Activated CD4-positive, alpha-beta memory T cell treated with anti-CD3 and anti-CD28 coated beads, Interleukin-2, amount 10 ng/mL, durations not matched to agents 7 days and 5 days (primary cell): Measurements from ENCODE around the gene BZW2. TPM values are rescaled to one million over a fixed set of nuclear protein-coding genes. Genes with fewer than 3 reads are reported as not detected.
A peak's percentile ranks its signal among the peaks of the same experiment; 100 is the strongest.
"Not testable (repeated sequence)": the region's sequence is repeated elsewhere in the genome, so short reads cannot be mapped to it uniquely, and the experiment has no call there.

Experiments
- CTCF ChIA-PET: fragments of 350-600 bp; sonication (Branson Sonifier 250); formaldehyde crosslinking; loops from one replicate; lab custom pipeline; 2021; ENCODE audit warnings: antibody characterized with exemption, inconsistent platforms; lab: Charles Lee
- POLR2A ChIA-PET: fragments of 350-600 bp; sonication (Branson Sonifier 250); formaldehyde crosslinking; loops from one replicate; lab custom pipeline; 2021; ENCODE audit warnings: antibody characterized with exemption; lab: Charles Lee
- DNase-seq: peaks from one replicate; pipeline ENCODE4 v3.0.0-alpha.2; 2020
- H3K27ac Mint-ChIP-seq: one replicate; pipeline ENCODE4 v1.8.0; 2021; ENCODE audit warnings: mild to moderate bottlenecking, mixed read lengths
- H3K27me3 Mint-ChIP-seq: one replicate; pipeline ENCODE4 v1.8.0; 2021; ENCODE audit warnings: mixed read lengths
- H3K36me3 Mint-ChIP-seq: one replicate; pipeline ENCODE4 v1.8.0; 2021; ENCODE audit warnings: low read depth, mixed read lengths
- H3K4me1 Mint-ChIP-seq: one replicate; pipeline ENCODE4 v1.8.0; 2021; ENCODE audit warnings: mixed read lengths
- H3K4me3 Mint-ChIP-seq: one replicate; pipeline ENCODE4 v1.8.0; 2021; ENCODE audit warnings: mild to moderate bottlenecking, mixed read lengths
- H3K9me3 Mint-ChIP-seq: one replicate; pipeline ENCODE4 v1.8.0; 2021; ENCODE audit warnings: mixed read lengths
- total RNA-seq, 2 experiments: library from RNA; stranded (reverse); gene quantifications; one replicate each; pipeline ENCODE4 v1.2.3, GENCODE V29; 2021

Gene BZW2
- total RNA-seq, 2 experiments from 2014 or later = 33.4 to 33.6 TPM

- no peak overlapping the region for H3K27ac Mint-ChIP-seq
- ChIA-PET POLR2A (interaction anchor here (0.7 to 1.5 kb wide), 2 partner anchors 23 to 247 kb away, joined by 3 to 4 read pairs; partner anchors contain the start of genes ANKMY2, BZW2 and CRPPA), CTCF (interaction anchor here (1.0 kb wide), 1 partner anchor 104 kb away, joined by 4 read pairs; no protein-coding TSS in a partner anchor)
- no peaks in the 10 kb centered on the region for H3K27me3 Mint-ChIP-seq
- no peak for DNase-seq
- H3K4me1 Mint-ChIP-seq = peaks cover 2% of the 10 kb centered on the region
- H3K4me3 Mint-ChIP-seq = no peak overlapping the region
- peaks cover 49% of the 10 kb centered on the region for H3K36me3 Mint-ChIP-seq
- H3K9me3 Mint-ChIP-seq = no peaks in the 10 kb centered on the region
Observed at GRCh38 chr7:16668049-16668858, 22.3 kb downstream of the BZW2 start.

GRCh38 chr7:16668978-16669377 lies 23.0 kb downstream of the BZW2 start:
- Mint-ChIP-seq H3K4me3 (no peak overlapping the region), H3K36me3 (peaks cover 49% of the 10 kb centered on the region), H3K27ac (no peak overlapping the region), H3K27me3 (no peaks in the 10 kb centered on the region), H3K9me3 (no peaks in the 10 kb centered on the region), H3K4me1 (peaks cover 2% of the 10 kb centered on the region)
- POLR2A ChIA-PET = interaction anchor here (1.5 kb wide), 1 partner anchor 24 kb away, joined by 4 read pairs; the partner anchor contains the start of genes ANKMY2 and BZW2
- CTCF ChIA-PET = interaction anchor here (1.0 kb wide), 1 partner anchor 104 kb away, joined by 4 read pairs; no protein-coding TSS in a partner anchor
- DNase-seq = no peak

GRCh38 chr7:16669581-16669980 lies 23.6 kb downstream of the BZW2 start:
- Mint-ChIP-seq H3K27me3 (no peaks in the 10 kb centered on the region), H3K36me3 (peaks cover 44% of the 10 kb centered on the region), H3K27ac (no peak overlapping the region), H3K4me1 (peaks cover 2% of the 10 kb centered on the region), H3K4me3 (no peak overlapping the region), H3K9me3 (no peaks in the 10 kb centered on the region)
- no peak for DNase-seq
- POLR2A ChIA-PET = no interaction called here
- CTCF ChIA-PET = interaction anchor here (1.0 kb wide), 1 partner anchor 105 kb away, joined by 4 read pairs; no protein-coding TSS in a partner anchor

- Mint-ChIP-seq H3K27ac (no peak overlapping the region), H3K27me3 (no peaks in the 10 kb centered on the region), H3K9me3 (no peaks in the 10 kb centered on the region), H3K4me1 (peaks cover 2% of the 10 kb centered on the region), H3K36me3 (peaks cover 44% of the 10 kb centered on the region), H3K4me3 (no peak overlapping the region)
- CTCF ChIA-PET = no interaction called here
- POLR2A ChIA-PET = no interaction called here
- DNase-seq = no peak
Observed at GRCh38 chr7:16670021-16670420, 24.0 kb downstream of the BZW2 start.

GRCh38 chr7:16670731-16671344 lies 24.9 kb downstream of the BZW2 start:
- POLR2A ChIA-PET = interaction anchor here (1.5 kb wide), 1 partner anchor 8 kb away, joined by 5 read pairs; no protein-coding TSS in a partner anchor
- H3K4me3 Mint-ChIP-seq = no peak overlapping the region
- no peak for DNase-seq
- H3K27ac Mint-ChIP-seq = no peak overlapping the region
- no peaks in the 10 kb centered on the region for H3K27me3 Mint-ChIP-seq
- peaks cover 2% of the 10 kb centered on the region for H3K4me1 Mint-ChIP-seq
- peaks cover 45% of the 10 kb centered on the region for H3K36me3 Mint-ChIP-seq
- CTCF ChIA-PET = no interaction called here
- no peaks in the 10 kb centered on the region for H3K9me3 Mint-ChIP-seq

- H3K9me3 Mint-ChIP-seq = no peaks in the 10 kb centered on the region
- ChIA-PET CTCF (no interaction called here), POLR2A (interaction anchor here (1.5 kb wide), 1 partner anchor 9 kb away, joined by 5 read pairs; no protein-coding TSS in a partner anchor)
- H3K36me3 Mint-ChIP-seq = peaks cover 51% of the 10 kb centered on the region
- no peak overlapping the region for H3K4me3 Mint-ChIP-seq
- H3K4me1 Mint-ChIP-seq = peaks cover 2% of the 10 kb centered on the region
- H3K27me3 Mint-ChIP-seq = no peaks in the 10 kb centered on the region
- DNase-seq = no peak
- H3K27ac Mint-ChIP-seq = no peak overlapping the region
Observed at GRCh38 chr7:16671811-16672210, 25.8 kb downstream of the BZW2 start.

- peaks cover 56% of the 10 kb centered on the region for H3K36me3 Mint-ChIP-seq
- CTCF ChIA-PET = no interaction called here
Observed at GRCh38 chr7:16675277-16675676, 29.3 kb downstream of the BZW2 start.

GRCh38 chr7:16677978-16678494 lies 32.1 kb downstream of the BZW2 start:
- POLR2A ChIA-PET = no interaction called here
- no peak overlapping the region for H3K4me3 Mint-ChIP-seq

More at GRCh38 chr7:16675277-16675676, 29.3 kb downstream of the BZW2 start:
- Mint-ChIP-seq H3K27me3 (no peaks in the 10 kb centered on the region), H3K9me3 (no peaks in the 10 kb centered on the region), H3K27ac (no peak overlapping the region), H3K4me1 (peaks cover 2% of the 10 kb centered on the region), H3K4me3 (no peak overlapping the region)
- POLR2A ChIA-PET = no interaction called here
- no peak for DNase-seq

GRCh38 chr7:16678645-16679566 lies 32.9 kb downstream of the BZW2 start:
- POLR2A ChIA-PET, H3K9me3 Mint-ChIP-seq, DNase-seq, H3K4me3 Mint-ChIP-seq, CTCF ChIA-PET, H3K27ac Mint-ChIP-seq, H3K27me3 Mint-ChIP-seq, H3K4me1 Mint-ChIP-seq: not testable (repeated sequence)
- H3K36me3 Mint-ChIP-seq = peaks cover 63% of the 10 kb centered on the region

More at GRCh38 chr7:16677978-16678494, 32.1 kb downstream of the BZW2 start:
- Mint-ChIP-seq H3K36me3 (peaks cover 61% of the 10 kb centered on the region), H3K9me3 (no peaks in the 10 kb centered on the region), H3K27ac (no peak overlapping the region), H3K4me1 (no peaks in the 10 kb centered on the region), H3K27me3 (no peaks in the 10 kb centered on the region)
- DNase-seq = no peak
- CTCF ChIA-PET = no interaction called here

- peaks cover 13% of the 10 kb centered on the region for H3K4me1 Mint-ChIP-seq
- CTCF ChIA-PET = interaction anchor here (1.5 kb wide), 1 partner anchor 10 kb away, joined by 5 read pairs; no protein-coding TSS in a partner anchor
- POLR2A ChIA-PET = no interaction called here
- H3K27me3 Mint-ChIP-seq = no peaks in the 10 kb centered on the region
- no peak overlapping the region for H3K4me3 Mint-ChIP-seq
- no peaks in the 10 kb centered on the region for H3K9me3 Mint-ChIP-seq
- peak overlapping the region; percentile 45 for H3K27ac Mint-ChIP-seq
- no peak for DNase-seq
- H3K36me3 Mint-ChIP-seq = peaks cover 50% of the 10 kb centered on the region
Observed at GRCh38 chr7:16684935-16685334, 39.0 kb downstream of the BZW2 start.

GRCh38 chr7:16685535-16685934 lies 39.6 kb downstream of the BZW2 start:
- H3K27ac Mint-ChIP-seq = peak overlapping the region; percentile 45

GRCh38 chr7:16688249-16688648 lies 42.3 kb downstream of the BZW2 start:
- no peak overlapping the region for H3K4me3 Mint-ChIP-seq
- no peaks in the 10 kb centered on the region for H3K9me3 Mint-ChIP-seq
- H3K4me1 Mint-ChIP-seq = peaks cover 13% of the 10 kb centered on the region
- no peak for DNase-seq
- H3K36me3 Mint-ChIP-seq = peaks cover 44% of the 10 kb centered on the region
- no peak overlapping the region for H3K27ac Mint-ChIP-seq
- POLR2A ChIA-PET = interaction anchor here (1.8 kb wide), 1 partner anchor 42 kb away, joined by 5 read pairs; the partner anchor contains the start of genes ANKMY2 and BZW2
- no peaks in the 10 kb centered on the region for H3K27me3 Mint-ChIP-seq
- CTCF ChIA-PET = interaction anchor here (1.6 kb wide), 1 partner anchor 10 kb away, joined by 5 read pairs; no protein-coding TSS in a partner anchor

More at GRCh38 chr7:16685535-16685934, 39.6 kb downstream of the BZW2 start:
- Mint-ChIP-seq H3K4me3 (no peak overlapping the region), H3K9me3 (no peaks in the 10 kb centered on the region), H3K4me1 (peaks cover 13% of the 10 kb centered on the region), H3K27me3 (no peaks in the 10 kb centered on the region), H3K36me3 (peaks cover 46% of the 10 kb centered on the region)
- no peak for DNase-seq
- ChIA-PET CTCF (no interaction called here), POLR2A (no interaction called here)
